GM06990 (cell line): ENCODE measurements around the gene RPL11.
A peak's percentile ranks its signal among the peaks of the same experiment; 100 is the strongest.

Source experiments
- DNase-seq: peaks from one replicate; pipeline ENCODE4 v3.0.0-alpha.2; 2011; ENCODE audit not compliant: insufficient read length; ENCODE audit errors: extremely low read depth
- H3K27me3 ChIP-seq: replicated peaks from 2 replicates; pipeline ENCODE4 v1.6.0; 2011; ENCODE audit warnings: low read length; ENCODE audit not compliant: control insufficient read depth, insufficient read depth
- H3K36me3 ChIP-seq: 2 replicates; pipeline ENCODE4 v1.5.1; 2011; ENCODE audit warnings: low read length; ENCODE audit not compliant: control insufficient read depth, insufficient read depth
- H3K4me3 ChIP-seq: replicated peaks from 2 replicates; pipeline ENCODE4 v1.5.1; 2011; ENCODE audit warnings: low read depth, mild to moderate bottlenecking, control low read depth, low read length
- CTCF ChIP-seq: IDR thresholded peaks from 2 replicates; pipeline ENCODE4 v1.5.1; 2011; ENCODE audit warnings: low read length, control low read depth, mild to moderate bottlenecking, inconsistent platforms; ENCODE audit not compliant: insufficient read depth, poor library complexity, severe bottlenecking

The RPL11 gene

DNA sequence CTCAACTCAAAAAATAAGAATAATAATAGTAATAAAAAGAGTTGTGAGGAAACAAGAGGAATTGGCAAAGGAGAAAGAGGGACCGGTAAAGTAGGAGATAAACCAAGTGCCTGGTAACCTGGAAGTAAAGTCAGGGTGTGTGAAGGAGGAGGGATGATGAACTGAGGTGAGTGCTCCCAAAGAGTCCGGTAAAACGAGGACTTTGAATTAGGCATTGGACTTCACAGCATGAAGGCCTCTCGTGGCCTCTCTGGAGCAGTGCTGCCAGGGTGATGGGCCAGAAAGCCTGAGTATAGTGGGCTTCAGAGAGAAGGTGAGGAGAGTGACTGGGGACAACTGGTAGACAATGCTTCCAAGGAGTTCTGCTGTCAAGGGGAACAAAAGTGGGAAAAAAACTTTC is 17.6 kb downstream of the RPL11 start:
- no peak for DNase-seq
- no peaks in the 10 kb centered on the region for H3K27me3 ChIP-seq
- TF ChIP-seq CTCF, result no peak
- peaks cover 9% of the 10 kb centered on the region for H3K36me3 ChIP-seq
- H3K4me3 ChIP-seq, result no peak overlapping the region

GRCh38 chr1:23718482-23718881 is 26.9 kb downstream of the RPL11 start:
- no peaks in the 10 kb centered on the region for H3K27me3 ChIP-seq
- no peak for DNase-seq
- H3K4me3 ChIP-seq, result no peak overlapping the region
- TF ChIP-seq CTCF, result peak; percentile 60
- H3K36me3 ChIP-seq, result peaks cover 2% of the 10 kb centered on the region; the same call in 1 of the 2 replicates

GRCh38 chr1:23719162-23719820 is 27.7 kb downstream of the RPL11 start:
- no peak overlapping the region for H3K4me3 ChIP-seq
- no peak for TF ChIP-seq CTCF
- H3K27me3 ChIP-seq, result no peaks in the 10 kb centered on the region
- peak; percentile 61 for DNase-seq
- peaks cover 2% of the 10 kb centered on the region; the same call in 1 of the 2 replicates for H3K36me3 ChIP-seq

- peak; percentile 73 for DNase-seq
- peaks cover 2% of the 10 kb centered on the region; the same call in 1 of the 2 replicates for H3K36me3 ChIP-seq
- 0 out of 2 replicates have a peak overlapping the region, but pooled peaks have one; percentile 17 for H3K4me3 ChIP-seq
- no peak for TF ChIP-seq CTCF
- no peaks in the 10 kb centered on the region for H3K27me3 ChIP-seq
Observed at GRCh38 chr1:23720256-23720995, 28.8 kb downstream of the RPL11 start.

GRCh38 chr1:23722652-23723051 is 31.0 kb downstream of the RPL11 start:
- no peak overlapping the region; the same call in 1 of the 2 replicates for H3K4me3 ChIP-seq
- no peaks in the 10 kb centered on the region for H3K27me3 ChIP-seq
- H3K36me3 ChIP-seq, result no peaks in the 10 kb centered on the region
- peak; percentile 48 for DNase-seq
- no peak for TF ChIP-seq CTCF
